Sigmoid colon (tissue), 7 donors: ENCODE measurements around the gene METAP1. TPM values are rescaled to one million over a fixed set of nuclear protein-coding genes. Genes with fewer than 3 reads are reported as not detected.
"Not testable (repeated sequence)": the region's sequence is repeated elsewhere in the genome, so short reads cannot be mapped to it uniquely, and the experiment has no call there.

ENCODE experiments used
- DNase-seq: peaks from one replicate; pipeline ENCODE4 v3.0.0-alpha.2; 2019
- H3K27ac ChIP-seq, 4 donors: fragments of 200-600 bp; sonication (generic); one replicate each; pipeline ENCODE4 v1.5.1; 2016 to 2019; ENCODE audit warnings: mild to moderate bottlenecking in 1 of 4
- H3K27me3 ChIP-seq, 3 donors: fragments of 200-600 bp; sonication (generic); one replicate each; pipeline ENCODE4 v1.5.1; 2019; ENCODE audit warnings: mild to moderate bottlenecking in 1 of 3
- H3K36me3 ChIP-seq, 4 donors: fragments of 200-600 bp; sonication (generic); one replicate each; pipeline ENCODE4 v1.5.1; 2016 to 2019
- H3K4me1 ChIP-seq, 4 donors: fragments of 200-600 bp; sonication (generic); one replicate each; pipeline ENCODE4 v1.5.1; 2017 to 2019
- H3K4me3 ChIP-seq, 4 donors: fragments of 200-600 bp; sonication (generic); one replicate each; pipeline ENCODE4 v1.5.1; 2017 to 2019; ENCODE audit warnings: mild to moderate bottlenecking in 2 of 4, moderate library complexity in 1 of 4
- H3K9me3 ChIP-seq, 4 donors: fragments of 200-600 bp in 3 of 4; sonication (generic) in 3 of 4; one replicate each; pipeline versions ENCODE4 v1.5.1 to v1.6.1; 2013 to 2019
- EP300 ChIP-seq, 4 donors: sonication (generic); formaldehyde crosslinking; IDR thresholded peaks; one replicate each; pipeline ENCODE4 v1.6.1; 2017; ENCODE audit warnings: antibody characterized with exemption in 4 of 4
- POLR2A ChIP-seq, 2 donors: fragments of 450-650 bp; IDR thresholded peaks; one replicate each; pipeline ENCODE4 v1.6.1; 2016; ENCODE audit warnings: antibody characterized with exemption in 2 of 2, mild to moderate bottlenecking in 2 of 2, moderate library complexity in 2 of 2
- POLR2AphosphoS5 ChIP-seq, 4 donors: sonication (generic); formaldehyde crosslinking; IDR thresholded peaks; one replicate each; pipeline ENCODE4 v1.6.1; 2017; ENCODE audit warnings: antibody characterized with exemption in 4 of 4
- WGBS, 2 donors: extraction: QIAGEN DNeasy Blood & Tissue Kit; methylation state at CpG; one replicate each; pipeline ENCODE4 v1.1.7; 2013; 5-methylcytosine and 5-hydroxymethylcytosine counted together
- intact Hi-C: fragments of 100-400 bp; cut with DNase I; formaldehyde crosslinking; loops from one replicate; pipeline ENCODE4 v1.15.1; 2023
- polyA plus RNA-seq, 3 donors: library from polyadenylated mRNA; stranded (reverse); fragments of 200-250 nt; gene quantifications; one replicate each; pipeline ENCODE4 v1.2.3, GENCODE V29; 2013
- total RNA-seq, 4 donors: library from RNA; depleted of rRNA; stranded (reverse); fragments of >200 nt; gene quantifications; one replicate each; pipeline ENCODE4 v1.1.0, GENCODE V29; 2016
- TF ChIP-seq, protein P1 (sequence below), 4 experiments: fragments of 450-650 bp in 3 of 4; fragments of 200-600 bp in 1 of 4; IDR thresholded peaks; one replicate each; pipeline ENCODE4 v1.5.1; 2016 to 2019; ENCODE audit warnings: antibody characterized with exemption in 4 of 4, mild to moderate bottlenecking in 3 of 4, moderate library complexity in 2 of 4
- donor health status: healthy with polysubstance abuse.
- donor health status: Bipolar disorder and iron deficiency.
- donor health status: healthy.

The METAP1 gene
- total and polyA plus RNA-seq, 7 donors, result 34.2 to 56.0 (median 48.6) TPM

DNA sequence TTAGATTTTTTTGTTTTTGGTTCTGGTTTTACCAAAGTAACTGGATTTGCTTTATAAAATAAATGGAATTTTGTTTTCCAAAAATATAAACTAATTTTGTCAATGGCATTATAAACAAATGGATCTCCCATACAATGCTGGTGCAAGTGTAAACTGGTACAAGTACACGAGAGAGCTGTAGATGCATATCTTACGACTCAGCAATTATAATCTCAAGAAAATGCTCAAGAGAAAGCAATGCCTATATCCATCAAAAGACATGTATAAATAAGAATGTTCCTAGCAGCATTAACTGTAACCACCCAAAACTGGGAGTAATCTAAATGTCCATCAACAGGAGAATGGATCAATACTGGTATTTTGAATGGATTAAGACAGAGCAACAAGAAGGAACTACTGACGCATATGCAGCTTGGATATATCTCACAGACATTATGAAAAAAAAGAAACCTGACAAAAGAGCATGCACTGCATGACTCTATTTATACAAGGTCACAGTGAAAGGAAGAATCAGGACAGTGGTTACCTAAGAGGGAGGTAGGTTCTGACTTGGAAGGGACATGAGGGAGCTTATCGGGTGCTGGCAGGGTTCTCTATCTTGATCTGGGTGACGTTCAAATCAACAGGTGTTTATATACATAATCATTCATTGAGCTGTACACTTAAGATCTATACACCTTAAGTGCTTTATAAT is 83.6 kb downstream of the METAP1 start:
- 22 to 73% methylated on average over 5 of the region's 5 CpGs for WGBS, 2 donors
- Histone ChIP-seq H3K27me3 (no peaks in the 10 kb centered on the region), H3K4me3 (no peak overlapping the region), H3K27ac (no peak overlapping the region), H3K4me1 (peaks cover 0 to 24% (median 8%) of the 10 kb centered on the region in 4 donors), H3K9me3 (no peaks in the 10 kb centered on the region), H3K36me3 (peaks cover 33 to 99% (median 52%) of the 10 kb centered on the region in 4 donors)
- TF ChIP-seq POLR2AphosphoS5 (IDR thresholded peaks at IDR 0.05) (no peak), EP300 (IDR thresholded peaks at IDR 0.05) (no peak), POLR2A (IDR thresholded peaks at IDR 0.05) (no peak)
- TF ChIP-seq, protein P1, sequence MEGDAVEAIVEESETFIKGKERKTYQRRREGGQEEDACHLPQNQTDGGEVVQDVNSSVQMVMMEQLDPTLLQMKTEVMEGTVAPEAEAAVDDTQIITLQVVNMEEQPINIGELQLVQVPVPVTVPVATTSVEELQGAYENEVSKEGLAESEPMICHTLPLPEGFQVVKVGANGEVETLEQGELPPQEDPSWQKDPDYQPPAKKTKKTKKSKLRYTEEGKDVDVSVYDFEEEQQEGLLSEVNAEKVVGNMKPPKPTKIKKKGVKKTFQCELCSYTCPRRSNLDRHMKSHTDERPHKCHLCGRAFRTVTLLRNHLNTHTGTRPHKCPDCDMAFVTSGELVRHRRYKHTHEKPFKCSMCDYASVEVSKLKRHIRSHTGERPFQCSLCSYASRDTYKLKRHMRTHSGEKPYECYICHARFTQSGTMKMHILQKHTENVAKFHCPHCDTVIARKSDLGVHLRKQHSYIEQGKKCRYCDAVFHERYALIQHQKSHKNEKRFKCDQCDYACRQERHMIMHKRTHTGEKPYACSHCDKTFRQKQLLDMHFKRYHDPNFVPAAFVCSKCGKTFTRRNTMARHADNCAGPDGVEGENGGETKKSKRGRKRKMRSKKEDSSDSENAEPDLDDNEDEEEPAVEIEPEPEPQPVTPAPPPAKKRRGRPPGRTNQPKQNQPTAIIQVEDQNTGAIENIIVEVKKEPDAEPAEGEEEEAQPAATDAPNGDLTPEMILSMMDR (IDR thresholded peaks at IDR 0.05), result no peak
- intact Hi-C loops, result no loop called here
- no peak for DNase-seq

DNA sequence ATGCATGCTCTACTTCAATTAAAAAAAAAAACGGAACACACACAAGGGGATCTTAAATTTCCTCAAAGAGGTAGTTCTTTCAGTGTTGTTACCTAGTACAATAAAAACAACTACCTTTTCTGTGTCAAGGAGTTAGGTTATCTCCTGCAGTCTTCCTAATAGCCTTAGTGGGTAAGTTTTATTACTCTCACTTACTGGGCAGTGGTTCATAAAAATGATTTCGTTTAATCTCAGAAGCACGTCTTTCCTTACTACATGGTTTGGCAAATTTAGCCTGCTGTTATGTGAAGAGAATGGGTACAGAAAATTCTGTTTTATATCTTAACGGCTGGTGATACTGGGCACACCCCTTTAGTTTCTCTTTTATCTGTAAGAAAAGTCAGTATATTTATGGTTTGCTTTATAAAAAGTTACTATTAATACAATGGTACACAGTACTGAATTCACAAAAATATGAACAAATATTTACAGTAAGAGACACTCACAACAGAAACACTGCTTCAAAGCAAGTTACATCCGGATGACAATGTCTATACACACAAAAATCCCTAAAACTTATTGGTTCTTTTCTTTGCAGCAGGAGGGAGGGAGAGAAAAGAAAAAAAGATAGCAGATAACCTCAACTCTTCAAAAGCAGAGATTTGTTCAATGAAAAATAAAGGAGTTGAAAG is 84.2 kb downstream of the METAP1 start:
- Histone ChIP-seq H3K27me3 (no peaks in the 10 kb centered on the region), H3K4me1 (peaks cover 0 to 24% (median 11%) of the 10 kb centered on the region in 4 donors), H3K36me3 (peaks cover 30 to 99% (median 53%) of the 10 kb centered on the region in 4 donors), H3K4me3 (no peak overlapping the region), H3K9me3 (no peaks in the 10 kb centered on the region), H3K27ac (no peak overlapping the region)
- 15 to 63% methylated on average over 5 of the region's 5 CpGs for WGBS, 2 donors
- TF ChIP-seq, protein P1 (IDR thresholded peaks at IDR 0.05), result no peak
- TF ChIP-seq POLR2AphosphoS5 (IDR thresholded peaks at IDR 0.05), result no peak
- TF ChIP-seq POLR2A (IDR thresholded peaks at IDR 0.05), result no peak
- TF ChIP-seq EP300 (IDR thresholded peaks at IDR 0.05), result no peak
- intact Hi-C loops, result no loop called here
- no peak for DNase-seq

DNA sequence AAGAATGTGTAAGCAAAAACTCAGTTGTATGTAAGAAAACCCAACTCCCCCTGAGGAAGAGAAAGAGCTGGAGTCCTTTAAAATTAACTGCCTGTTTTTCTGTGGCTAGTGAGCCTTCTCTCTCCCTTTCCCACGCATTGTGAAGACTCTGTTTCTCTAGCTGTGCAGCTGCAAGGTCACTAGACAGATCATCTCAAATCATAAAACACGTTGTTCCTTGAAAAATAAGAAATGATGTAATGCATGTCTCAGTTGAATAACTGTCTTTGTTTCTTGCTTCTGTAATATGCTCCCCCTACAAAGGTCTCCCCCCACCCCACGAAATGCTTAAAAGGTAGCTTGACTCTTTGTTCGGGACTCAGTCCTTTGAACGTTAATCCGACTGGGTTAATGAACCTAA is 85.3 kb downstream of the METAP1 start:
- H3K27me3 ChIP-seq, H3K4me3 ChIP-seq, H3K27ac ChIP-seq, H3K9me3 ChIP-seq, intact Hi-C loops, DNase-seq: not testable (repeated sequence)
- peaks cover 22 to 95% (median 47%) of the 10 kb centered on the region in 4 donors for H3K36me3 ChIP-seq
- WGBS, 2 donors, result 23 to 66% methylated on average over 6 of the region's 6 CpGs
- peaks cover 0 to 31% (median 17%) of the 10 kb centered on the region in 4 donors for H3K4me1 ChIP-seq

DNA sequence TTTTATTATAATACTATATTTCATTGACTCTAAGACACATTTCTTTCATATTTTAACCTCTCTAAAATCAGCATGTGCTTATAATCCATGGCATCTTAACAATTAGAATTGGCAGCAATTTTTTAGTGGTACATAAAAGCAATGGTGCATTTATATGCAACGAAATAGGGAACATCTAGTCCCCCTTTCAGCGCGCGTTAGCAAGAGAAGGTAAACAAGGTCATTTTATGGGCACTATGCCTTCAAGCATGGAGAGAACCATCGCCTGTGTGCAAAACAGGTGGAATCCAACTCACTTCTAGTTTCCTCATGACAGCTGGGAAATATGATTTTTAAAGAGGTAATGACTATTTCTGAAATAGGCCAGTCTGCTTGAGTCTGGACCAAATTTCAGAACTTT is 86.7 kb downstream of the METAP1 start:
- TF ChIP-seq EP300 (IDR thresholded peaks at IDR 0.05) (no peak), POLR2AphosphoS5 (IDR thresholded peaks at IDR 0.05) (no peak), POLR2A (IDR thresholded peaks at IDR 0.05) (no peak)
- TF ChIP-seq, protein P1 (IDR thresholded peaks at IDR 0.05), result no peak
- Histone ChIP-seq H3K36me3 (peaks cover 12 to 82% (median 38%) of the 10 kb centered on the region in 4 donors), H3K9me3 (no peaks in the 10 kb centered on the region), H3K27ac (no peak overlapping the region), H3K4me1 (peaks cover 0 to 43% (median 29%) of the 10 kb centered on the region in 4 donors), H3K4me3 (no peak overlapping the region), H3K27me3 (no peaks in the 10 kb centered on the region)
- no peak for DNase-seq
- WGBS, 2 donors, result 24 to 70% methylated on average over 5 of the region's 5 CpGs
- intact Hi-C loops, result no loop called here

DNA sequence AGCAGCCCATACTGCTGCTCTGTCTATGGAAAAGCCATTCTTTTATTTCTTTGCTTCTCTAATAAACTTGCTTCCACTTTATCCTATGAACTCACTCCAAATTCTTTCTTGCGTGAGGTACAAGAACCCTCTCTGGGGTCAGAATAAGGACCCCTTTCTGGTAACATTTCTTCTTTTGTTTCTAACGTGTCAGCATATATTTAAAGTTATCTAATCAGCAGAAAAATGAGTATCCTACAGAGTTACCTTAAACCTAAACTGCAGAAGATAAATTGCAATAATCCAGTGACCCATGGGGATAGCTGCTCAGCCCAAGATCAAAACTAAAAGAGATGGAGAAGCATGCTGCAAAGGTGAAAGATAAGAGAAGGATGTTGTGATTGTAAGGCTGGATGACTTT is 89.1 kb downstream of the METAP1 start:
- Histone ChIP-seq H3K36me3 (peaks cover 12 to 58% (median 30%) of the 10 kb centered on the region in 4 donors), H3K27ac (no peak overlapping the region), H3K4me1 (peaks cover 0 to 44% (median 33%) of the 10 kb centered on the region in 4 donors), H3K27me3 (no peaks in the 10 kb centered on the region), H3K9me3 (no peaks in the 10 kb centered on the region), H3K4me3 (no peak overlapping the region)
- DNase-seq, result no peak
- WGBS, 2 donors, result 83 to 93% methylated on average over 2 of the region's 2 CpGs
- intact Hi-C loops, result no loop called here
- TF ChIP-seq EP300 (IDR thresholded peaks at IDR 0.05) (no peak), POLR2AphosphoS5 (IDR thresholded peaks at IDR 0.05) (no peak), POLR2A (IDR thresholded peaks at IDR 0.05) (no peak)
- TF ChIP-seq, protein P1 (IDR thresholded peaks at IDR 0.05), result no peak
